Endodermal cell (in vitro differentiated cells): Measurements from ENCODE around the gene AARS1. TPM values are rescaled to one million over a fixed set of nuclear protein-coding genes. Genes with fewer than 3 reads are reported as not detected.
A peak's percentile ranks its signal among the peaks of the same experiment; 100 is the strongest.

ENCODE experiments used
- DNase-seq: peaks from one replicate; pipeline ENCODE4 v3.0.0-alpha.2; 2017
- H3K27ac ChIP-seq: 2 replicates; pipeline ENCODE4 v1.5.1; 2013; ENCODE audit warnings: mild to moderate bottlenecking, low read depth, low read length, moderate library complexity
- H3K27me3 ChIP-seq: 2 replicates; pipeline ENCODE4 v1.6.1; 2013; ENCODE audit warnings: mild to moderate bottlenecking, low read length, moderate library complexity; ENCODE audit not compliant: insufficient read depth, control insufficient read depth, poor library complexity, severe bottlenecking
- H3K36me3 ChIP-seq: 2 replicates; pipeline ENCODE4 v1.7.0; 2013; ENCODE audit warnings: mild to moderate bottlenecking, low read length, moderate library complexity; ENCODE audit not compliant: control insufficient read depth, insufficient read depth
- H3K4me1 ChIP-seq: one replicate; pipeline ENCODE4 v1.7.0; 2013; ENCODE audit warnings: low read length; ENCODE audit not compliant: control insufficient read depth, insufficient read depth
- H3K4me3 ChIP-seq: 2 replicates; pipeline ENCODE4 v1.5.1; 2013; ENCODE audit warnings: mild to moderate bottlenecking, low read length, moderate library complexity
- H3K9ac ChIP-seq: 2 replicates; pipeline ENCODE4 v1.6.1; 2013; ENCODE audit warnings: mild to moderate bottlenecking, low read length, moderate library complexity; ENCODE audit not compliant: poor library complexity, severe bottlenecking; ENCODE audit errors: extremely low read depth
- H3K9me3 ChIP-seq: 2 replicates; pipeline ENCODE4 v1.6.1; 2013; ENCODE audit warnings: mild to moderate bottlenecking, low read length, moderate library complexity; ENCODE audit not compliant: control insufficient read depth
- H3K27ac Mint-ChIP-seq: 2 replicates; pipeline ENCODE4 v1.8.0; 2020; ENCODE audit warnings: mixed read lengths
- H3K27me3 Mint-ChIP-seq: 2 replicates; pipeline ENCODE4 v1.8.0; 2021; ENCODE audit warnings: mild to moderate bottlenecking, mixed read lengths; ENCODE audit not compliant: insufficient read depth
- H3K36me3 Mint-ChIP-seq: 2 replicates; pipeline ENCODE4 v1.8.0; 2020; ENCODE audit warnings: low read depth, mixed read lengths
- H3K4me1 Mint-ChIP-seq: 2 replicates; pipeline ENCODE4 v1.8.0; 2020; ENCODE audit warnings: mixed read lengths
- H3K4me3 Mint-ChIP-seq: 2 replicates; pipeline ENCODE4 v1.8.0; 2020; ENCODE audit warnings: mild to moderate bottlenecking, moderate library complexity, mixed read lengths
- H3K9me3 Mint-ChIP-seq: 2 replicates; pipeline ENCODE4 v1.8.0; 2020; ENCODE audit warnings: mild to moderate bottlenecking, mixed read lengths
- CTCF ChIP-seq: fragments of 200-600 bp; sonication (generic); conservative IDR thresholded peaks from 2 replicates; pipeline ENCODE4 v1.5.0; 2021; ENCODE audit warnings: antibody characterized with exemption, mild to moderate bottlenecking
- WGBS, 2 experiments: methylation state at CpG; one replicate each; pipeline versions ENCODE4 v1.1.5 to v1.1.7; 2013; ENCODE audit warnings: missing lambda C conversion rate in 2 of 2, mixed read lengths in 1 of 2; ENCODE audit not compliant: insufficient coverage in 1 of 2, insufficient read length in 1 of 2; 5-methylcytosine and 5-hydroxymethylcytosine counted together
- total RNA-seq, 2 donors: library from RNA; stranded (reverse); fragmentation: NEBNext Ultra II Directional in 1 of 2; extraction: Animal tissue kit (Norgen Biotek cat#: 25700) in 1 of 2; gene quantifications; 2 replicates in 1 of 2; 3 replicates in 1 of 2; pipeline ENCODE4 v1.2.1, GENCODE V29; 2021

AARS1 gene
- total RNA-seq, 2 donors from 2014 or later, result 132 to 143 TPM

- Mint-ChIP-seq H3K4me3 (no peak overlapping the region), H3K4me1 (no peaks in the 10 kb centered on the region), H3K27ac (no peak overlapping the region), H3K27me3 (no peaks in the 10 kb centered on the region), H3K36me3 (peaks cover 73% of the 10 kb centered on the region), H3K9me3 (no peaks in the 10 kb centered on the region)
- no peak for DNase-seq
- H3K27ac ChIP-seq, result no peak overlapping the region
- H3K27me3 ChIP-seq, result no peaks in the 10 kb centered on the region
- peaks cover 84% of the 10 kb centered on the region for H3K36me3 ChIP-seq
- no peaks in the 10 kb centered on the region for H3K9me3 ChIP-seq
- TF ChIP-seq CTCF, result no peak
- H3K4me1 ChIP-seq, result no peaks in the 10 kb centered on the region
- no peak overlapping the region for H3K4me3 ChIP-seq
- H3K9ac ChIP-seq, result no peak overlapping the region
- 94 to 98% methylated on average over 6 to 9 of the region's 9 CpGs for WGBS, 2 experiments
Measured at GRCh38 chr16:70255574-70255973, 33.7 kb downstream of the AARS1 start.

- WGBS, 2 experiments, result 98 to 100% methylated on average over 3 to 11 of the region's 12 CpGs
- no peak overlapping the region for H3K27ac Mint-ChIP-seq
Measured at GRCh38 chr16:70254965-70255286, 34.4 kb downstream of the AARS1 start.

GRCh38 chr16:70254180-70254964, 34.9 kb downstream of the AARS1 start:
- peak overlapping the region; percentile 81 for H3K27ac Mint-ChIP-seq
- Histone ChIP-seq H3K4me3 (no peak overlapping the region), H3K4me1 (no peaks in the 10 kb centered on the region), H3K36me3 (peaks cover 72% of the 10 kb centered on the region), H3K9me3 (no peaks in the 10 kb centered on the region), H3K27ac (no peak overlapping the region), H3K27me3 (no peaks in the 10 kb centered on the region), H3K9ac (no peak overlapping the region)
- H3K4me1 Mint-ChIP-seq, result peaks cover 6% of the 10 kb centered on the region
- H3K27me3 Mint-ChIP-seq, result no peaks in the 10 kb centered on the region
- peak; percentile 34 for TF ChIP-seq CTCF
- no peak for DNase-seq
- H3K9me3 Mint-ChIP-seq, result no peaks in the 10 kb centered on the region
- H3K4me3 Mint-ChIP-seq, result no peak overlapping the region
- WGBS, 2 experiments, result 95 to 96% methylated on average over 5 to 9 of the region's 9 CpGs
- H3K36me3 Mint-ChIP-seq, result peaks cover 71% of the 10 kb centered on the region

More at GRCh38 chr16:70254965-70255286, 34.4 kb downstream of the AARS1 start:
- no peak overlapping the region for H3K27ac ChIP-seq
- no peak overlapping the region for H3K4me3 Mint-ChIP-seq
- peaks cover 70% of the 10 kb centered on the region for H3K36me3 Mint-ChIP-seq
- peaks cover 78% of the 10 kb centered on the region for H3K36me3 ChIP-seq
- H3K27me3 ChIP-seq, result no peaks in the 10 kb centered on the region
- H3K4me1 Mint-ChIP-seq, result peaks cover 4% of the 10 kb centered on the region
- H3K4me1 ChIP-seq, result no peaks in the 10 kb centered on the region
- no peak overlapping the region for H3K4me3 ChIP-seq
- H3K27me3 Mint-ChIP-seq, result no peaks in the 10 kb centered on the region
- H3K9me3 Mint-ChIP-seq, result no peaks in the 10 kb centered on the region
- no peak overlapping the region for H3K9ac ChIP-seq
- no peak for TF ChIP-seq CTCF
- H3K9me3 ChIP-seq, result no peaks in the 10 kb centered on the region
- DNase-seq, result no peak
